ENCODE measurements around the gene ZNF594.
"Not testable (repeated sequence)": the region's sequence is repeated elsewhere in the genome, so short reads cannot be mapped to it uniquely, and the experiment has no call there.

Gene ZNF594

DNA sequence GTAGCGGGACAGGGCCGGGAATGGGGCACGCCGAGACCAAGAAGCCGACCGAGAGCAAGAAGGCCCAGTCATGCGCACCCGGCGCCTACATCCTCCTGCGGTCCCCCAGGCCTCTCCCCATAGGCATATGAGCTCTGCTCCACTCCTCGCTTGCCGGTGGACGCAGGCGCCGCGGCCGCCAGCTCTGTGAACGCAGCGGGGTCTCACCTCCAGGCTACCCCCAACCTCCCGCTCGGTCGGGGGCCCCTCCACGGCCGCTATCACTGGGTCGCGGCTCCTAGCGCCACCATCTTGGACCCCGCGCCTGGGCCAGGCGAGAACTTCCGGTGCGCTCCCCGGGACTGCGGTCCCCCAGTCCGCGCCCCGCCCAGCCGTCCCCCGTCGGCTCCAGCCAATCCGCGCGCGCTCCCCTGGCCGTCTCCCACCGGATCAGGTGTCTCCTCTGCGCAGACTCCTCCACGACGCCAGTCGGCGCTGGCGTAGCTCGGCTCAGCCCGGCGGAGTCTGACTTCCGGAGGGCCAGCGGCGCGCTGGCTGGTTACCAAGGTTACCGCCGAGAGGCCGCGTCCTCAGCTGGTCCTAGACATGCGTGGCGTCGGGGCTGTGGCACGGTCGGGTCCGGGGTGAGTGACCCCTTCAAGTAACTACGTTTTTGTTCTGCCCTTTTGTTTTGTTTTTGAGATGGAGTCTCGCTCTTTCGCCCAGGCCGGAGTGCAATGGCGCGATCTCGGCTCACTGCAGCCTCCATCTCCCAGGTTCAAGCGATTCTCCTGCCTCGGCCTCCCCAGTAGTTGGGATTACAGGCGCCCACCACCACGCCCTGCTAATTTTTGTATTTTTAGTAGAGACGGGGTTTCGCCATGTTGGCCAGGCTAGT is at the start of gene ZNF594:
Gene ZNF594 (minus strand): TSS at position 328 of the 877 bp plus-strand sequence. CDS start 7,612 bp downstream, outside the sequence.
- peak; percentile 81 to 86 for DNase-seq

DNA sequence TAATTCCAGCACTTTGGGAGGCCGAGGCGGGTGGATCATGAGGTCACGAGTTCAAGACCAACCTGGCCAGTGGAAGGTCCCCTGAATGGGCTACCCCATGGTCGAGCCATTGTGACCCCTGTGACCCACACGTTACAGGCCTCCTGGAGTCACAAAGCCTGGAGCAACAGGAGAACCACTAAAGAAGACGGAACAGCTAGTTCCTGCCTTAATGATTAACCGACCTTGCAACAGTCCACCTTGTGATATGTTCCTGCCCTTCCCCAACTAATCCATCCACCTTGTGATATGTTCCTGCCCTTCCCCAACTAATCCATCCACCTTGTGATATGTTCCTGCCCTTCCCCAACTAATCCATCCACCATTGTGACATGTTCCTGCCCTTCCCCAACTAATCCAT is 48.1 kb upstream of the ZNF594 start:
- not testable (repeated sequence) for DNase-seq

DNA sequence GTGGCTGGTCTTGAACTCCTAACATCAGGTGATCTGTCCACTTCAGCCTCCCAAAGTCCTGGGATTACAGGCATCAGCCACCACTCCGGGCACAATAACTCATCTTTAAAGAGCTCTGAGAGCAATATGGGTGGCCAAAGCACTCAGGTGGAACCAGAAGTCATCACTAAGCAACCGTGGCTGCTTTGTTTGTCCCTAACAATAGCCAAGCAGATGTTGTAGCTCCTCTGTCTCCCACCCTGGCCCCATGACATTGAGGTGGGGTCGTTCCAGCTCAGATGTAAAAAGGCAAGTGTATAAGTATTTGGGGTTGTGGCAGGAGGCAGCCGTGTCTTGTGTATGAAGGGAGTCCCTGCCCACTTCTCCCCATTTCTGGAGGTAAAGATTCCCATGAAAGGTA is 46.7 kb upstream of the ZNF594 start:
- DNase-seq, result no peak

DNA sequence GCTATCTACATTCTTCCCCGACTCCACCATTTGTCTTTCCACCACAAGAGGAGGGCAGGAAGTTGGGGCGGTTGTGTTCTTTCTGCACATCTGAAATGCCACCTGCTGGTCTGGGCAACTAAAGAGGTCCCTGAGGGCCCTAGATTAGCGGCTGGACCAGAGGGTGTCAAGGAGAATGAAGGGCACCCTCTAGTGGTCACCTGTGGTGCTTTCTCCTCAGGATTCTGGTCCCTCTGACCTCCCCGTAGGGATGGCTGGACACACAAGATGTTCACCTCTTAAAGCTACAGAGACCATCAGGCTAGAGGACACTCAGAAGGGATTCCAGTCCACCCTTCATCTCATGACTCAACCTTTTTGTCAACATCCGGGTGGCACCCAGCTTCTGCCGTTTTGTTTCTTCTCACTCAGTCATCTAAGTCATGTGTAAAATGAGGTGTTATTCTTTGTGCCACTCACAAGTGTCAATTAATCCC is 45.9 kb upstream of the ZNF594 start:
- DNase-seq, result peak; percentile 1 to 8

DNA sequence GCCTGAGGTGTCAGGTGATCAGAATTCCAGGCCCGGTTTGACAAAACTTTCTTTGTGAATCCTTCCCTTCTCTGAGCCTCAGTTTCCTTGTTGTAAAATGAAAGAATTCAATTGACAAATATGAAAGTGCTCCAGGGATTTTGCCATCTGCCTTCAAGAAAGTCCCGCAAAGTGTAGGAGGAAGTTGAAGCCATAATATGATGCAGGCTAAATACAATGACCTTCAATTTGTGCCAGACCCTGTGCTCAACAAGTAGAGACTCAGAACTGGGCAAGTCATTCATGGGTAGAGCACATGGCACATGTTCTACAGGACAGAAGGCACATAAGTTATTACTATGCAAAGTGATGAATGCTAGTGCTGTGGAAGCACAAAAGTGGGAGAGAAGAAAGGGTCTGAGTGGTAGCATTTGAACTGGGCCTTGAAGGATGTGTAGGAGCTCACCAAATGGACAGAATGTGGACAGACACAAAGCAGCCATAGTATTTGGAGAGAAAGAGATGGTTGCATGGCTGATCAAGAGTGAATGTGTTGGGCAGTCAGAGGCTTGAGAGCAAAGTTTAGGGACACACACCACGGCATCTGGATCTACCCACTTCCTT is 45.4 kb upstream of the ZNF594 start:
- no peak for DNase-seq

DNA sequence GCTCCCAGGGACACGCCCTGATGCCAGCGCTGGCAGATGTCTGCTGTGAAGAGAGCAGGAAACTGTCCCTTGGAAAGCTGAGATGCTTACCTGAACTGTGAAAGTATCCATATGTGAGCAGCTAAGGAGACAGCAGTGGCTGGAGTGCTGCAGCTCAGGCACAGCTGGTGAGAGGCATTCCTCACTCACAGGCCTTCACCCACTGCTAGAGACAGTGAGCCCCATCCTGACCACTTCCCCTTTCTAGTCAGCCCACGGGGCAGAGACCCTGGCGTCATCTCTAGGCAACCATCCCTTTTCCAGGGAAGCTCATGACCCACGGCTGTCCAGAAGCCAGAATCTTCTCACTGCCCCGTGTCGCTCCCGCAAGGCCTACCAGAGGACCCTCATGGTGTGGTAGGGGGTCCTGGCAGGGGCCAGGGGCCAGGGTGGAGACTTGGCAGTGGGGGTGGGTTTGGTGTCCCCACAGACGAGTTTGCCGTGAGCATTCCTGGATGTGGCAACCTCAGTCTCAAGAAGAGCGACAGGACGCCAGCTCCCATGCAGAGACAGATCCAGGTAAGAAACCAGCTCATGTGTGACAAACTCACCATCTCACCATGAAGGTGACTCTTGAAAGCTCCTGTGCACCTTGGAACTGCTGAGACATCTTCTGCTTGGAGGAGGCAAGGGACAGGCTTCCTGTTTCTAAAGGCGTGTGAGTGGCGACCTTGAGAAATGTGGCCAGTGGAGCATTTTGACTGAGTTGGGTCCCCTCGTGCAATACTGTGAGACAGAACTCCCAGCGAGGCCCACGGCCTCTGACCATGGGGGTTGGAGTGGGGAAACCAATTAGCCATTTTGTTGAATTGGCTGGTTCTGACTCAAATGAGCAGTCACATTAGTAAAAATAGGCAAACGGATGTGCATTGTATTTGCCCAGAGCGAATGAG is 43.2 kb upstream of the ZNF594 start, which contains the start of gene SCIMP:
Gene SCIMP (minus strand): TSS at position 216 of the 932 bp plus-strand sequence. CDS start 105 bp downstream, at position 111.
- DNase-seq, result no peak

DNA sequence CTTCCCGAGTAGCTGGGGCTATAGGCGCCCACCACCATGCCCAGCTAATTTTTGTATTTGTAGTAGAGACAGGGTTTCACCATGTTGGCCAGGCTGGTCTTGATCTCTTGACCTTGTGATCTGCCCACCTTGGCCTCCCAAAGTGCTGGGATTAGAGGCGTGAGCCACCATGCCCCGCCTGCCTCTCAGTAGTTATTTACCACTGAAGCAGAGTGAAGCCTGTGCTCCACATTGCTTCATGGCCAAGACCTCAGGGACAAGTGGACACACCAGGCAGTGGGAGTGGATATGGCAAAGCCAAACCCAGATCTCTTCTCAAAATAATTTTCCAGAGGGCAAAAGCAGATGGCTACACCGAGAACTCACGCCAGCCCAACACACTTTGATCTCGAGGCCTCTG is 41.8 kb upstream of the ZNF594 start:
- DNase-seq, result not testable (repeated sequence)

DNA sequence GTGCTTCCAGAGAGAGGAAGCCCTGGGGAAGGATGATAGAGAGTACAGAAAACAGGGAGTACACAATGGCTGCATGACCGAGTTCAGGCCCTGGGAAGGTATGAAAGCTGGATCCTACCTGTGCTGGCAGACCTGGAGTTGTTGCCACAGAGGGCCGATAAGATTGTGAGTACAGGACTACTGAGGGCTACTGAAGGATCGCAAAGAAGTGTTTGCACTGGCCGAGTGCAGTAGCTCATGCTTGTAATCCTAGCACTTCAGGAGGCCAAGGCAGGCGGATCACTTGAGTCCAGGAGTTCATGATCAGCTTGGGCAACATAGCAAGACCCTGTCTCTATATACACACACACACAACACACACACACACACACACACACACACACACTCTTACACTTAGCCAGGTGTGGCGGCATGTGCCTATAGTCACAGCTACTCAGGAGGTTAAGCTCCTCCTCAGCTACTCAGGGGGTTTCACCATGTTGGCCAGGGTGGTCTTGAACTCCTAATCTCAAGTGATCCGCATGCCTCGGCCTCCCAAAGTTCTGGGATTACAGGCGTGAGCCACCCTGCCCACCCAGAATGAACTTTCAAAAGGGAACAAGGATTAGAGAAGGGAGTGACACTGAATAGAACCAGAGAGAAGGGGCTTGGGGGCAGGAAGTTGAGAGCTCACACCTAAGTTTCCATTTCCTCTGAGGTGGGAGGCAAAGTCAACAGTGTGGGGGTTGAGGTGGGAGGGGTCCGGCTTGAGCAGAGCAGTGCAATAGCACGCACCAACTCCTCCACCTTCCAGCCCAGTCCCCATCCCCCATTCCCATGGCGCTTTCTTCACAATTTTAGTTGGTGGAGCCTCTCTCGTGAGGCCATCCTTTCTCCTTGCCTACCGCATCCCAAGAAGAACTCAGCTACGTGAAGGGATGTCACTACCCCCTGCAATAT is 35.5 kb upstream of the ZNF594 start:
- no peak for DNase-seq

DNA sequence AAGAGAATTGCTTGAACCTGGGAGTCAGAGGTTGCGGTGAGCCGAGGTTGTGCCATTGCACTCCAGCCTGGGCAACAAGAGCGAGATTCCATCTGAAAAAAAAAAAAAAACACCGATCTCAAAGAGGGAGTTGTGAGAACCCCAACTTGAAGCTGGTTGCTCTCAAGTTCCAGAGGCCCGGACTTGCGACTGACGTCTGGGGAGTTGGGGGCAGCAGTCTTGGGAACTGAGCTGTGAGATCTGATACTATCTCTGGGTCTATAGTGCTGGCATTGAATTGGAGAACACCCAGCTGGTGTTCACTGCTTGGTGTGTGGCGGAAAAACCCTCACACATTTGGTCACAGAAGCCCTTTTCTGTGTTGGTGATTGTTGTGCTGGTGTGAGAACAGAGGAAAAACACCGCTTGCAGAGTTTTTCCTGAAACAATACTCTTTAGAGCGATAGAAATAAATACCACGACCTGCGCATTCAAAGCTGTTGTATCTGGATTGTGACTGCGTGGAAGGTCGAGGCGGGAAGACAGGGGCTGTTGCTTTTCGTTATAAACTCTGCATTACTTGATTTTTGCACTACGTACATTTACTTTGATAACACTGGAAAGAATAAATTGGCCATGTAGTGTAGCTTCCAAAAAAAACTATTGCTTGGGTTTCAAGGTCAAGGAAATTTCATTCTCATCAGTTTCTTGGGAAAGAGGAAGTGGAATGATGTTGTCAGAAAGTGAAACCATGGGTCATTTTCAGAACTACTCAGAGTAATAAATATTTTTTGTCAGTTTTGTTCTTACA is 34.2 kb upstream of the ZNF594 start:
- no peak for DNase-seq

DNA sequence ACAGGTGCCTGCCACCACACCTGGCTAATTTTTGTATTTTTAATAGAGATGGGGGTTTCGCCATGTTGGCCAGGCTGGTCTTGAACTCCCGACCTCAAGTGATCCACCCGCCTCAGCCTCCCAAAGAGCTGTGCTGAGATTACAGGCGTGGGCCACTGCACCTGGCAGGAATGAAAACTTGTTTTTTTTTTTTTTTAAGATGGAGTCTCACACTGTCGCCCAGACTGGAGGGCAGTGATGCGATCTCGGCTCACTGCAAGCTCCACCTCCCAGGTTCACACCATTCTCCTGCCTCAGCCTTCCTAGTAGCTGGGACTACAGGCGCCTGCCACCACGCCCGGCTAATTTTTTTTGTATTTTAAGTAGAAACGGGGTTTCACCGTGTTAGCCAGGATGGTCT is 30.2 kb upstream of the ZNF594 start:
- DNase-seq, result not testable (repeated sequence)

DNA sequence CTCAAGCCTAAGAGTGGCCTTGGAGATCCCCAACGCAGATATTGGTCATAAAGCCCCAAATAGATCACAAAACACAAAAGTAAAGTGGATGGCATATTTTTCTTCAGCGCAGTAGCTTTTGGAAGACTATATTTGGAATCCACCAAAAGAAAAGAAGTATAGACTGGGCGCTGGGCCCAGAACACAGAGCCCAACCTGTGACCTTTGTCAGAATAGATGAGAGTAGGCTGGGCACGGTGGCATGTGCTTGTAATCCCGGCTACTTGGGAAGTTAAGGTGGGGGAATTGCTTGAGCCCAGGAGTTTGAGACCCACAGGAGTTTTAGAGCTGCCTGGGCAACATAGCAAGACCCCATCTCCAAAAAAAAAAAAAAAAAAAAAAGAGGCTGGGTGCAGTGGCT is 28.4 kb upstream of the ZNF594 start:
- no peak for DNase-seq

DNA sequence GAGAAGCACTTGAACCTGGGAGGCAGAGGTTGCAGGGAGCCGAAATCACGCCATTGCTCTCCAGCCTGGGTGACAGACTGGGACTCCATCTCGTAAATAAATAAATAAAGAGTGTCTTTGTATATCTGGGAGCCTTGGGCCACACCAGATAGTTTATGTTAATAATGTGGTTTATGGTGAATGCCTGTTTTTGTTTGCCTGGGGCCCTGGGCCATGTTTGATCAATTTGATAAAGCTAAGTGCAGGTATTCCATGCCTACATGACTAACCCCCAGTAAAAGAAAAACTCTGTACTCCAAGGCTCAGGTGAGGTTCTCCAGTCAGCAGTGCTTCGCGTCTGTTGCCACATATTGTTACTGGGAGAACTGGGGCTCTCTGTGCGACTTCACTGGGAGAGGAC is 27.9 kb upstream of the ZNF594 start:
- DNase-seq, result no peak

DNA sequence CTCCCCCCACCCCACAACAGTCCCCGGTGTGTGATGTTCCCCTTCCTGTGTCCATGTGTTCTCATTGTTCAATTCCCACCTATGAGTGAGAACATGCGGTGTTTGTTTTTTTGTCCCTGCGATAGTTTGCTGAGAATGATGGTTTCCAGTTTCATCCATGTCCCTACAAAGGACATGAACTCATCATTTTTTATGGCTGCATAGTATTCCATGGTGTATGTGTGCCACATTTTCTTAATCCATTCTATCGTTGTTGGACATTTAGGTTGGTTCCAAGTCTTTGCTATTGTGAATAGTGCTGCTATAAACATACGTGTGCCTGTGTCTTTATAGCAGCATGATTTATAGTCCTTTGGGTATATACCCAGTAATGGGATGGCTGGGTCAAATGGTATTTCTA is 25.9 kb upstream of the ZNF594 start:
- not testable (repeated sequence) for DNase-seq

DNA sequence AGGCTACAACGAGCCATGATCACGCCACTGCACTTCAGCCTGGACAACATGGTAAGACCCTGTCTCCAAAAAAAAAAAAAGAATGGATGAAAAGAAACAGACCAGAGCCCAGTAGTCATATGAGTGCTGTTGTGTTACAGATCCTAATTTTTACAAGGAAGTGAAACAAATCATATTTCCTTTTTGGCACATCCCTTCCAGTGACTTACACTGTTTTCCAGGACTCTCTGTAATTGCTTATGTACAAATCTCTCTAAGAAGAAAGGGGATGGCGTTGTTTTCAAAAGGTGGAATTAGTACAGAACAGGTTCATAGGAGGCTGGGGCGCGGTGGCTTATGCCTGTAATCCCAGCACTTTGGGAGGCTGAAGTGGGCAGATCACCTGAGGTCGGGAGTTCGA is 19.8 kb upstream of the ZNF594 start:
- no peak for DNase-seq

DNA sequence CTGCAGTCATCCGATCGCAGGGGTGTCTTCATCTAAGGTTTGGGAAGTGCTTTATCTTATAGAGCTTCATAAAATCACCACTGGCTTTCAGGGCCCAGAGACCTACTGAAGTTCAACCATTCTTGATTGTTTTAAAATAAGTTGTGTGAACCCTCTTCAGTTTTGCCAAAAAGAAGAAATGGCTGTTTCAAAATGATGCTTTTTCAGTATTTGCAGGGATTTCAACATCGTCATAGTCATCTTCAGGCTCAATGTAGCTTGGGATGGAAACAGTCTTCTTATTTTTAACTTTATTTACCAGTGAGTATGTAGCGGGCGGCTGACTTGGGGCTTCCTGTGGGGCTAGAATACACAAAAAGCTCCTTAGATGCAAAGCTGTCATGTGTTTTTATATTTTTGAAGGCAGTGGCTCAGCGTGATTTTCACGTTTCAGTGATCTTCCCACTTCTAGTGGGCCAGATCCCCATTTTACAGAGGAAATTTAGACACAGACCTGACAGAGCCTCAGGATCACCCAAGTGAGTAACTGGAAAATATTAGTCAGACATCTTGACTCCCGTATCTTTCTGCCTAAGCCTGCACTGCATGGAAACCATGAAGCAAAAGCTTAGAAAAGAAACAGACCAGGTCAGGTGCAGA is 19.1 kb upstream of the ZNF594 start:
- no peak for DNase-seq

DNA sequence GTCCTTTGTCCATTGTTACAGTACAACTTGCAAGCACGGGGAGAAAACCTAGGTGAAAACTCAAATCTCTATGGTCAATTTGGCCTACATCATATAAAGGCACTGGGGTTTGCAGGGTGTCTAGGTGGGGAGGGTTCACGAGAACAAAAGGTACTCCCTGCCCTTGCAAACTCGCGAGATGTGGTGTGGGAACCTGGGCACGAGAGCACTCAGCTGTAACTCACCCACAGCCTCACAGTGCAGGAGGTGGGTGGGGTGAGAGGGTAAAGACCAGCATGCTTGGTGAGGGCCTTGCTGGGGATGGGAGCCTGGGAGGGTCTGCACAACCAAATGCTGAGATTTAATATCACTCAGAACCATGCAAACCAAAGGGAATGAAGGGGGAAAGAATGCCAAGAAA is 18.4 kb upstream of the ZNF594 start:
- DNase-seq, result no peak

DNA sequence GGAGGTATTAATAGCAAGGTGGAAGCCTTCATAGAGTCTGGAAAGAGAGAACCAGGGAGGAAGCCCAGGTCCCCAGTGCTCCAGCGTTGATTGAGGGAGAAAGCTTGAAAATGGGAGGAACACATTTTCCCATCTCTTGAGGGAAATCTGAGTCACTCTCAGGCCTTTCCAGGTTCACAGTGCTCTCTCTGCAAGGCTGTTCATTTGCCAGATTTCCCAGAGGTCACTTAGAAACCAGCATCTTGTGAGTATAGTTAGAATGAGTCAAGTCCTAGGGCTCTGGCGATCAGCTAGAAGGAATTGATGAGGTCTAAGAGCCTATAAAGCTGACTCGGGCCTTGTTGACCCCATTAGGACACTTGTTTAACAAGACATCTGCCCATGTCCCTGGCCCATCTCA is 17.7 kb upstream of the ZNF594 start:
- DNase-seq, result no peak

DNA sequence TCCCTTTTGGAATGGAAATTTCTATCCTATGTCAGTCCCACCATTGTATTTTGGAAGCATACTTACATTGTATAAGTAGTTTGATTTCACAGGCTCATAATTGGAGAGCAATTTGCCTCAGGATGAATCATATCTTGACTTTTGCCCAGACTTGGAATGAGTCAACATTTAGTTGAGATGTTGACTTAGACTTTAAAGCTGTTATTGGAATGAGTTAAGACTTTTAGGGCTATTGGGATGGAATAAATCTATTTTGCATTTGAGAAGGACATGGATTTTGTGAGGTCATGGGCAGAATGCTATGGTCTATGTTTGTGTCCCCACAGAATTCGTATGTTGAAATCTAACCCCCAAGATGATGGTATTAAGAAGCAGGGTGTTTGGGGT is 12.2 kb upstream of the ZNF594 start:
- DNase-seq, result no peak

DNA sequence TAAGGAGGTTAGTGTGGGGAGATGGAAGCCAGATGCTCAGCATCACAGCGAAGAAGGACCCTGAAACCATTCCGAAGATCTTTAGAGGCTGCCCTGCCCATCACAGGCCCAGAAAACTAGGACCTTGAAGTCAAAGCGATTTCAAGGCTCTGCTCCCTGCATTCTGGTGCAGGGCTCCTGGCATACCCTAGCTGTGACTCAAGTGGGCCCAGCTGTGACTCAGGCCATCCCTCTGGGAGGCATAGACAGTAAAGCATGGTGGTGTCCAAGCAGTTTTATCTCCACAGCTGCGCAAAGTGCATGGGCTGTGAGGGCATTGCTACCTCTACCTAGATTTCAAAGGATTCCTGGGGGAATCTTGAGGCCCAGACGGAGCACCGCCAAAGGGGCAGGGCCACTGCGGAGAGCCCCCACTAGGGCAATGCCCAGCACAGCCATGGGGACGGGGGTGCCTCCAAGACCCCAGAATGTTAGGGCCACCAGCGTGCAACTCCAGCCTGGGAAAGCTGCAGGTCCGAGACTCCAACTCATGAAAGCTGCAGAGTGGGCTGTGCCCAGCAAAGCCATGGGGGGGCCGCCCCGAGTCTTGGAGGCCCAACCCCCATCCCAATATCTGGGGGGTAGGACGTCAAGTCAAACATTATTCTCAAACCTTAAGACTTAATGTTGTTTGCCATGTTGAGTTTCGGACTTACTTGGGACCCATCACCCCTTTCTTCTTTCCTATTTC is 11.7 kb upstream of the ZNF594 start:
- no peak for DNase-seq

DNA sequence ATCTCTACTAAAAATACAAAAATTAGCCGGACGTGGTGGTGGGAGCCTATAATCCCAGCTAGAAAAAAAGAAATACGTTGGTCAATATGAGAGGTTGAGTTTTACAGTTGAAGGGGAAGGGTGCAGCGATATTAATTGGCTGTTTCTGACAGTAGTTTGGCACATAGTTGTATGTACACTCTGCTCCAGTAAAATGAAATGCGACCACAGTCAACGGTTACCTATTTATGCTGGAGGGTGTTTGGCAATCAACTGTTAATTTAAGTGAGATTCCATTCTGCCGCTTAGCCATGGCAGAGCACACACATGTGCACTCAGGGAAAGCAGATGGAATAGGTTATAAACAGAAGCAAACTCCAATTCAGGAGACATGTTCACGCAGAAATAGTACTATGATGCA is 9.3 kb upstream of the ZNF594 start:
- DNase-seq, result no peak

Data from NCI-H187 (cell line).